K562 (cell line): ENCODE data around the gene ALOXE3. TPM values are rescaled to one million over a fixed set of nuclear protein-coding genes. Genes with fewer than 3 reads are reported as not detected.
A peak's percentile ranks its signal among the peaks of the same experiment; 100 is the strongest.

Experiments used
- ATAC-seq: fragments of 200-7000 bp; cut with Tn5 transposase; 3 replicates; pipeline ENCODE4 v1.9.1; 2020; ENCODE audit warnings: moderate library complexity
- BruUV-seq: library from RNA; stranded (reverse); fragments of 400-500 nt; replicated peaks from 2 replicates; lab custom pipeline; 2021; lab: Mats Ljungman, UMichigan
- CTCF ChIA-PET: fragments of 300-600 bp; formaldehyde crosslinking; extraction: SDS; loops from one replicate; lab custom pipeline; 2021; ENCODE audit warnings: low intra/inter-chr PET ratio; lab: Yijun Ruan, JAX
- POLR2A ChIA-PET: fragments of 300-600, 350-650 bp; sonication (Branson Sonifier 250); formaldehyde crosslinking; extraction: SDS; loops from one replicate; lab custom pipeline; 2021; ENCODE audit warnings: antibody characterized with exemption, inconsistent platforms; lab: Yijun Ruan, JAX
- DNase-seq, 4 experiments: peaks; one replicate each; pipeline versions ENCODE4 v3.0.0 to v3.0.0-alpha.2; 2011 to 2018; ENCODE audit warnings: low spot score in 3 of 4, mixed read lengths in 3 of 4; ENCODE audit errors: extremely low read depth in 1 of 4
- FAIRE-seq: peaks from 2 replicates; lab custom pipeline; 2011; peaks lifted over from hg19 to GRCh38; lab: Jason Lieb, UNC
- H2AFZ ChIP-seq: 2 replicates; pipeline ENCODE4 v1.6.0; 2011; ENCODE audit warnings: low read depth, low read length, control low read depth, inconsistent platforms
- H3K27ac ChIP-seq: fragments of 200-600 bp; 3 replicates; pipeline ENCODE4 v1.8.0; 2011; ENCODE audit warnings: low read depth, mild to moderate bottlenecking, control low read depth, inconsistent platforms, low read length, moderate library complexity, mixed read lengths; ENCODE audit errors: extremely low read depth
- H3K27me3 ChIP-seq, 2 experiments: fragments of 300-600 bp in 1 of 2; 2 replicates in 1 of 2; 3 replicates in 1 of 2; pipeline versions ENCODE4 v1.6.0 to v1.8.0; 2011; ENCODE audit warnings: inconsistent platforms in 2 of 2, low read length in 2 of 2, mild to moderate bottlenecking in 1 of 2, mixed read lengths in 1 of 2, moderate library complexity in 1 of 2; ENCODE audit not compliant: control insufficient read depth in 2 of 2, insufficient read depth in 2 of 2
- H3K36me3 ChIP-seq: fragments of 300-600 bp; 3 replicates; pipeline ENCODE4 v1.8.0; 2011; ENCODE audit warnings: mild to moderate bottlenecking, low read length, inconsistent platforms; ENCODE audit not compliant: control insufficient read depth, insufficient read depth
- H3K4me1 ChIP-seq, 2 experiments: fragments of 200-600 bp in 1 of 2; replicated peaks in 1 of 2; 2 replicates in 1 of 2; 3 replicates in 1 of 2; pipeline versions ENCODE4 v1.5.1 to v1.8.0; 2011; ENCODE audit warnings: inconsistent platforms in 2 of 2, low read length in 2 of 2, mild to moderate bottlenecking in 1 of 2, mixed read lengths in 1 of 2, moderate library complexity in 1 of 2; ENCODE audit not compliant: control insufficient read depth in 2 of 2, insufficient read depth in 2 of 2
- H3K4me2 ChIP-seq: 2 replicates; pipeline ENCODE4 v1.6.1; 2011; ENCODE audit warnings: low read length, control low read depth, inconsistent platforms, mixed read lengths; ENCODE audit not compliant: insufficient read depth
- H3K4me3 ChIP-seq: fragments of 200-600 bp; sonication (generic), shearing (Covaris generic); 2 replicates; pipeline ENCODE4 v1.5.1; 2016; ENCODE audit warnings: control low read depth, inconsistent platforms
- H3K79me2 ChIP-seq: fragments of 200-600 bp; 3 replicates; pipeline ENCODE4 v1.8.0; 2011; ENCODE audit warnings: low read length, inconsistent platforms; ENCODE audit not compliant: control insufficient read depth, insufficient read depth
- H3K9ac ChIP-seq, 2 experiments: 2 replicates each; pipeline versions ENCODE4 v1.6.0 to v1.6.1; 2011; ENCODE audit warnings: low read depth in 2 of 2, low read length in 2 of 2, control low read depth in 1 of 2, inconsistent platforms in 1 of 2, mild to moderate bottlenecking in 1 of 2, mixed read lengths in 1 of 2; ENCODE audit not compliant: insufficient read depth in 1 of 2
- H3K9me1 ChIP-seq: one replicate; pipeline ENCODE4 v1.6.0; 2011; ENCODE audit warnings: inconsistent platforms, mild to moderate bottlenecking, low read length, moderate library complexity; ENCODE audit not compliant: control insufficient read depth, insufficient read depth
- H3K9me3 ChIP-seq: replicated peaks from 2 replicates; pipeline ENCODE4 v1.5.1; 2011; ENCODE audit warnings: low read depth, low read length, inconsistent platforms; ENCODE audit not compliant: control insufficient read depth, insufficient read depth
- H4K20me1 ChIP-seq: replicated peaks from 2 replicates; pipeline ENCODE4 v1.6.1; 2011; ENCODE audit warnings: low read length, inconsistent platforms, mixed read lengths; ENCODE audit not compliant: control insufficient read depth, insufficient read depth
- PML ChIP-seq: IDR thresholded peaks from 2 replicates; pipeline ENCODE4 v1.6.1; 2012; ENCODE audit warnings: low read length, inconsistent platforms
- POLR2A ChIP-seq: fragments of 450-650 bp; conservative IDR thresholded peaks from 2 replicates; pipeline ENCODE4 v1.6.1; 2016
- POLR2AphosphoS5 ChIP-seq: IDR thresholded peaks from 2 replicates; pipeline ENCODE4 v1.6.1; 2011; ENCODE audit warnings: mild to moderate bottlenecking, low read depth, low read length, moderate library complexity; ENCODE audit not compliant: control insufficient read depth, insufficient read depth
- TBP ChIP-seq: optimal IDR thresholded peaks from 2 replicates; pipeline ENCODE3; 2011; ENCODE audit warnings: low read depth, low read length, improper control_type of control experiment
- ZKSCAN1 ChIP-seq: fragments of 150-350 bp; IDR thresholded peaks from 2 replicates; pipeline ENCODE4 v1.6.1; 2016; ENCODE audit warnings: low read depth, low read length
- ZNF280A ChIP-seq: fragments of 450-650 bp; IDR thresholded peaks from 2 replicates; pipeline ENCODE4 v1.6.1; 2018; ENCODE audit warnings: mild to moderate bottlenecking, low read depth; ENCODE audit not compliant: partially characterized antibody
- ZNF3 ChIP-seq: fragments of 250-450 bp; sonication (Bioruptor Pico); IDR thresholded peaks from 2 replicates; pipeline ENCODE4 v1.5.0; 2021; ENCODE audit warnings: mild to moderate bottlenecking, moderate library complexity
- WGBS: fragments of 100-300 bp; shearing (Covaris generic); methylation state at CpG from one replicate; pipeline ENCODE4 v1.1.6; 2016; ENCODE audit warnings: low coverage, mixed read lengths; ENCODE audit not compliant: insufficient coverage; ENCODE audit errors: missing lambda C conversion rate; 5-methylcytosine and 5-hydroxymethylcytosine counted together
- in situ Hi-C: fragments of 300-500 bp; cut with MboI; formaldehyde crosslinking; loops from 4 replicates; pipeline ENCODE4 v1.15.0; 2018; ENCODE audit warnings: inconsistent platforms, mixed read lengths
- intact Hi-C: fragments of 100-400 bp; cut with micrococcal nuclease; formaldehyde crosslinking; loops from 2 replicates; pipeline ENCODE4 v1.14.2; 2022
- polyA plus RNA-seq, 8 experiments: library from polyadenylated mRNA; depleted of rRNA in 4 of 8; stranded (reverse) in 5 of 8; unstranded in 3 of 8; fragments of >200 nt; fragmentation: Nextera tagmentation in 2 of 8; fragmentation: Illumina TruSeq in 1 of 8; extraction: Ambion mirVana in 2 of 8; extraction: Trizol in 1 of 8; gene quantifications; 2 replicates each; pipeline versions ENCODE4 v1.2.1 to v1.2.3, GENCODE V29; 2011 to 2014; ENCODE audit warnings: inconsistent platforms in 1 of 8, missing spikeins in 1 of 8
- total RNA-seq, 7 experiments: library from RNA; depleted of rRNA in 6 of 7; stranded (reverse); fragments of >200 nt in 6 of 7; fragmentation: Illumina TruSeq in 2 of 7; extraction: Trizol in 2 of 7; gene quantifications; 2 replicates each; pipeline versions ENCODE4 v1.2.1 to v1.2.3, GENCODE V29; 2011 to 2021; ENCODE audit warnings: low replicate concordance in 1 of 7

Gene ALOXE3
- total and polyA plus RNA-seq, 9 of the 15 experiments (the other 6 are each of a cell fraction or from before 2014, with no cell fraction given), result 0.04 TPM; not detected in 8

GRCh38 chr17:8116776-8117175 is 1.5 kb downstream of the ALOXE3 start (continued):
- TF ChIP-seq ZNF3 (CRISPR knock-in tag), result no peak

- Histone ChIP-seq H3K27ac (no peak overlapping the region), H3K9me1 (no peaks in the 10 kb centered on the region), H3K9ac (peak overlapping the region in 1 of 2 experiments; percentile 10; a peak in 1 of 4 replicates), H3K27me3 (peaks cover 11 to 17% of the 10 kb centered on the region in 2 experiments), H3K9me3 (no peaks in the 10 kb centered on the region), H3K4me3 (no peak overlapping the region), H3K4me2 (no peak overlapping the region), H2AFZ (no peak overlapping the region), H3K36me3 (no peaks in the 10 kb centered on the region), H3K79me2 (no peaks in the 10 kb centered on the region), H4K20me1 (no peaks in the 10 kb centered on the region), H3K4me1 (peaks cover 8 to 19% of the 10 kb centered on the region in 2 experiments; a peak in 4 of 5 replicates)
- ChIA-PET POLR2A (interaction anchor here (0.7 to 1.4 kb wide), 3 partner anchors 26 to 211 kb away, joined by 3 read pairs; no protein-coding TSS in a partner anchor), CTCF (interaction anchor here (0.8 to 4.4 kb wide), 3 partner anchors 17 to 50 kb away, joined by 4 to 24 read pairs (median 18); no protein-coding TSS in a partner anchor)
- in situ Hi-C loops (loop anchor here (5.0 kb wide), 1 partner anchor 34 kb away; no protein-coding TSS in a partner anchor), intact Hi-C loops (loop anchor here (1.0 to 5.0 kb wide), 2 partner anchors 18 to 39 kb away; no protein-coding TSS in a partner anchor)
- TF ChIP-seq PML, result peak; percentile 39; the same call in 1 of the 2 replicates
- no peak for TF ChIP-seq ZNF280A
- no peak for TF ChIP-seq ZKSCAN1
- TF ChIP-seq TBP, result peak; percentile 83
- TF ChIP-seq POLR2AphosphoS5, result peak; percentile 54; the same call in 1 of the 2 replicates
- TF ChIP-seq POLR2A, result peak; percentile 69
- FAIRE-seq (no peak), ATAC-seq (peak; percentile 8; the same call in 2 of the 3 replicates), DNase-seq (no peak)
- 31% methylated on average over 6 of the region's 6 CpGs for WGBS
- BruUV-seq, result TSS peak; percentile 81
These were observed 7.4 kb downstream of the ALOXE3 start for GRCh38 chr17:8110907-8111306.
